Measurements from ENCODE around the gene SEC14L1. TPM values are rescaled to one million over a fixed set of nuclear protein-coding genes. Genes with fewer than 3 reads are reported as not detected.

SEC14L1 gene
- total RNA-seq, 1 experiment from 2014 or later = 50.6 TPM

DNA sequence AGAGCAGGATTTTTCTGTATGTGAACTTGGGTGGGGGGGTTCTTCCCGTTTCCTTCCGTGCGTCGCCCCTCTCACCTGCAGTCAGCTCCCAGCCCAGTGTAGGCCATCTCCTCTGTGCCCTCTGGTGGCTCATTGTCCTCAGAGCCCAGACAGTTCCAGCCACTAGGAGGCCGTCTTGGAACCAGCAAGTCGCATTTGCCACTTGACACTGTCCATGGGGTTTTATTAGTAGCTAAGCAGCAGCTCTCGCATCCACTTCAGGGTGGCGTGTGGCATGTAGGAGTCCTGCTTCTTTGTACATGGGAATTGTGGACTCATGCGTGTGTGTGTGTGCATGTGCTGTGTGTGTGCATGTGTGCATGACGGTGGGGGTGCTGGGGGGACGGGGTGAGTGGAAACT is 74.0 kb downstream of the SEC14L1 start:
- no peak overlapping the region for H3K4me3 Mint-ChIP-seq (ENCODE audit: low read depth, unreplicated experiment)
- H3K36me3 Mint-ChIP-seq (ENCODE audit: insufficient read depth, unreplicated experiment) = peaks cover 32% of the 10 kb centered on the region
- no peaks in the 10 kb centered on the region for H3K27me3 Mint-ChIP-seq (ENCODE audit: unreplicated experiment)
- no TSS peak for BruUV-seq (replicated peaks)
- TF ChIP-seq, protein P1, sequence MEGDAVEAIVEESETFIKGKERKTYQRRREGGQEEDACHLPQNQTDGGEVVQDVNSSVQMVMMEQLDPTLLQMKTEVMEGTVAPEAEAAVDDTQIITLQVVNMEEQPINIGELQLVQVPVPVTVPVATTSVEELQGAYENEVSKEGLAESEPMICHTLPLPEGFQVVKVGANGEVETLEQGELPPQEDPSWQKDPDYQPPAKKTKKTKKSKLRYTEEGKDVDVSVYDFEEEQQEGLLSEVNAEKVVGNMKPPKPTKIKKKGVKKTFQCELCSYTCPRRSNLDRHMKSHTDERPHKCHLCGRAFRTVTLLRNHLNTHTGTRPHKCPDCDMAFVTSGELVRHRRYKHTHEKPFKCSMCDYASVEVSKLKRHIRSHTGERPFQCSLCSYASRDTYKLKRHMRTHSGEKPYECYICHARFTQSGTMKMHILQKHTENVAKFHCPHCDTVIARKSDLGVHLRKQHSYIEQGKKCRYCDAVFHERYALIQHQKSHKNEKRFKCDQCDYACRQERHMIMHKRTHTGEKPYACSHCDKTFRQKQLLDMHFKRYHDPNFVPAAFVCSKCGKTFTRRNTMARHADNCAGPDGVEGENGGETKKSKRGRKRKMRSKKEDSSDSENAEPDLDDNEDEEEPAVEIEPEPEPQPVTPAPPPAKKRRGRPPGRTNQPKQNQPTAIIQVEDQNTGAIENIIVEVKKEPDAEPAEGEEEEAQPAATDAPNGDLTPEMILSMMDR (IDR thresholded peaks at IDR 0.05; ENCODE audit: unreplicated experiment) = peak; percentile 38
- CTCF ChIA-PET = interaction anchor here (0.6 to 2.0 kb wide), 10 partner anchors 9 to 343 kb away, joined by 3 to 6 read pairs (median 3); partner anchors contain the start of gene SEC14L1
- no peak overlapping the region for H3K27ac Mint-ChIP-seq (ENCODE audit: unreplicated experiment)
- no peaks in the 10 kb centered on the region for H3K9me3 Mint-ChIP-seq (ENCODE audit: low read depth, unreplicated experiment)
- intact Hi-C loops (cut with micrococcal nuclease; ENCODE audit: unreplicated experiment) = no loop called here
- no peaks in the 10 kb centered on the region for H3K4me1 Mint-ChIP-seq (ENCODE audit: low read depth, unreplicated experiment)
- peak; percentile 58 for DNase-seq

- Mint-ChIP-seq H3K27me3 (ENCODE audit: unreplicated experiment) (no peaks in the 10 kb centered on the region), H3K4me1 (ENCODE audit: low read depth, unreplicated experiment) (no peaks in the 10 kb centered on the region), H3K27ac (ENCODE audit: unreplicated experiment) (no peak overlapping the region), H3K9me3 (ENCODE audit: low read depth, unreplicated experiment) (no peaks in the 10 kb centered on the region), H3K36me3 (ENCODE audit: insufficient read depth, unreplicated experiment) (peaks cover 32% of the 10 kb centered on the region), H3K4me3 (ENCODE audit: low read depth, unreplicated experiment) (no peak overlapping the region)
- intact Hi-C loops (cut with micrococcal nuclease; ENCODE audit: unreplicated experiment) = no loop called here
- TSS peak; percentile 59 for BruUV-seq (replicated peaks)
- CTCF ChIA-PET = interaction anchor here (0.6 to 2.0 kb wide), 9 partner anchors 13 to 343 kb away, joined by 3 to 6 read pairs (median 3); partner anchors contain the start of gene SEC14L1
- TF ChIP-seq, protein P1 (IDR thresholded peaks at IDR 0.05; ENCODE audit: unreplicated experiment) = no peak
- DNase-seq = no peak
These were observed 74.5 kb downstream of the SEC14L1 start for GRCh38 chr17:77215281-77215680.

- BruUV-seq (replicated peaks) = TSS peak; percentile 32
- intact Hi-C loops (cut with micrococcal nuclease; ENCODE audit: unreplicated experiment) = no loop called here
These were observed 75.7 kb downstream of the SEC14L1 start for GRCh38 chr17:77216486-77216885.

DNA sequence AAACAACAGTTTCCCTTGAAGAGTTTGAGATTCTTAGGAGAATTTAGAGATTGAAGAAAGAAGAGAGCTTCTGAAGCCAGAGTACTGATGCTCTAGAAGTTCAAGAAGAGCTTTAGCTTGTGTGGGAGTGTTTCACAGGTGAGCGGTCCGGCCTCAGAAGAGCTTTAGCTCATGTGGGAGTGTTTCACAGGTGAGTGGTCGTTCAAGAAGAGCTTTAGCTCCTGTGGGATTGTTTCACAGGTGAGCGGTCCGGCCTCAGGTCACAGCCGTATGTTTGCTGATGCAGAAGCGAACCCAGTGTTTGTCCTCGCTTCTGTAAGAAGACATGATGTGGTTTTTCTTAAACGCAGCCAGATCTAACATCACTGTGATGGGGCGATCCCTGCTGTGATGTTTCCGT is 76.4 kb downstream of the SEC14L1 start:
- Mint-ChIP-seq H3K9me3 (ENCODE audit: low read depth, unreplicated experiment) (no peaks in the 10 kb centered on the region), H3K27me3 (ENCODE audit: unreplicated experiment) (no peaks in the 10 kb centered on the region), H3K4me3 (ENCODE audit: low read depth, unreplicated experiment) (no peak overlapping the region), H3K4me1 (ENCODE audit: low read depth, unreplicated experiment) (no peaks in the 10 kb centered on the region), H3K27ac (ENCODE audit: unreplicated experiment) (peak overlapping the region; percentile 33), H3K36me3 (ENCODE audit: insufficient read depth, unreplicated experiment) (peaks cover 32% of the 10 kb centered on the region)
- CTCF ChIA-PET = no interaction called here
- DNase-seq = no peak
- intact Hi-C loops (cut with micrococcal nuclease; ENCODE audit: unreplicated experiment) = no loop called here
- BruUV-seq (replicated peaks) = no TSS peak
- TF ChIP-seq, protein P1 (IDR thresholded peaks at IDR 0.05; ENCODE audit: unreplicated experiment) = no peak

More at GRCh38 chr17:77216486-77216885, 75.7 kb downstream of the SEC14L1 start:
- H3K27me3 Mint-ChIP-seq (ENCODE audit: unreplicated experiment) = no peaks in the 10 kb centered on the region
- CTCF ChIA-PET = no interaction called here
- H3K27ac Mint-ChIP-seq (ENCODE audit: unreplicated experiment) = peak overlapping the region; percentile 33
- peaks cover 33% of the 10 kb centered on the region for H3K36me3 Mint-ChIP-seq (ENCODE audit: insufficient read depth, unreplicated experiment)
- no peak for DNase-seq
- TF ChIP-seq, protein P1 (IDR thresholded peaks at IDR 0.05; ENCODE audit: unreplicated experiment) = no peak
- H3K4me3 Mint-ChIP-seq (ENCODE audit: low read depth, unreplicated experiment) = no peak overlapping the region
- no peaks in the 10 kb centered on the region for H3K9me3 Mint-ChIP-seq (ENCODE audit: low read depth, unreplicated experiment)
- no peaks in the 10 kb centered on the region for H3K4me1 Mint-ChIP-seq (ENCODE audit: low read depth, unreplicated experiment)
